NCI-H128 (cell line): ENCODE measurements around the gene ATG4B.

ENCODE experiments used
- DNase-seq: peaks from one replicate; lab custom pipeline; 2025; ENCODE audit not compliant: unreplicated experiment; lab: John Stamatoyannopoulos, UW

ATG4B gene

DNA sequence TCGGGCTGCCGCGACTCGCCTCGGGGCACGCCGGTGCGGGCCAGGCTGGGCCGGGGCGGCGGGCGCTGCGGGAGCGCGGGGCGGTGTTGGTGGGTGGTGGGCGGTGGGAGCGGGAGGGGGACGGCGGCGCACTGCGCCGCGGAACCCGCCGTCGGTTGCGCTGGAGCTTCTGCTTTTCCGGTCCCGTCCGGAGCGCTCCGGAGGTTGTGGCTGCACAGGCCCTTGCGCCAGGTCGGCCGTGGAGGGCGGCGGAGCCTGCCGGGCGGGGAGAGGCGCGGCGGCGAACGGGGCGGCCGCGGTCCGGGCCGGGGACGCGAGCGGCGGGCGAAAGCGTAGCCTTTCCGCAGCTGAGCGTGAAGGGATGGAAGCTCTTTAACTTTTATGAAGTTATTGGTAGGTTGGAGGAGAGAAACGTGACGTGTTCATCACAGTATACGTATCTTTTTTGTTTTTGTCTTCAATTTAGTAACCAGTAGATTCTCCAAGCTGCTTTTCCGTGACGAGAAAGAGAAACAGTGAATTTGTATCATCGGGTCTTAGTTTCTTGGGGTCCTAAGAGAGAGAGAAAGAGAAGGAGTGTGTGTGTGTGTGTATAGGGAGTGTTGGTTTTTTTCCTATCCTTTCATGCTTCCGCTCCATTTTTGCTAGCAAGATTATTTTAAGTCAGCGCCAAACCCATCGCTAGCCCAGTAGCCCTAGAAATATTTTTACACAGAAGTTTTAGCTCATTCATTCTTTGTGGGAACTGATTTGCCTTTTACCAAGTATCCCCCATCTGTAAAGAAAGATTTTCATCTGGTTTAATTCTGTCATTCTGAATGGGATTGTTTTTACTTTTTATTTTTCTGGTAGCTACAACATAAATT is 535 bp downstream of the ATG4B start:
- DNase-seq = no peak

DNA sequence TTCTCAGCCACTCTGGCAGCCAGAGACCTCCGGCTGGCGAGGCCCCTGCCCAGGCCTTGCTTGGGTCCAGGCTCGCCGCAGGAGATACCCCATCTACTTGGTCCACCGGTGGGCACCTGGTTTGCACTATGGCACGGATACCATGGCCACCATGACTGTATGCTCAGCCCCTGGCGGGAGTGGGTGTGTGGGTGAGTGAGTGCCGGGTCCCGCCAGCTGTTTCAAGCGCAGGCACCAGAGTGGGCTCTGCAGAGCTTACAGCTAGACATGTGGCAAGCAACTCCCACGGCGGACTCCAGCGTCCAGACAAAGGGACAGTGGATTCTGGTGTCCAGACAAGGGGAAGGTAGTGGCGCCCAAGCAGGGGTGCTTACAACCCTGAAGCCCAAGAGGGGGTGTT is 1.4 kb downstream of the ATG4B start:
- DNase-seq = no peak

DNA sequence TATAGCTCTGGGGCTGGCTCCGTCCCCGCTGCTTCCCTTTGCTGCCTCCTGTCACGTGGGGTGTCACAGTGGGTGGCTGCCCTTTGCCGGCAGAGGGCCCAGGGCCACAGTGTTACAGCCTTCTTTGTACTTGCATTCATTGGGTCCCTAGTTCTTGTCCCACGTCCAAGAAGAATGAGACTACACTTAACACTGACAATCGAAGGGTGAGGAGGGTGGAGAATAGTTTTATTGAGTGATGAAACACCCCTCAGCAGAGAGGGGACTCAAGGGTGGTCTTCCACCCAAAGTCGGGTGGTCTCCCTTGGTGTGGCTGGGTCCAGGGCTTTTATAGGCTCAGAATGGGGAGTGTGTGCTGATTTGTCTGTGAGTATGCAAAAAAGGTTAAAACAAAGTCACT is 1.9 kb downstream of the ATG4B start:
- DNase-seq = no peak

- no peak for DNase-seq
Observed at GRCh38 chr2:241640165-241640795, 2.8 kb downstream of the ATG4B start.

DNA sequence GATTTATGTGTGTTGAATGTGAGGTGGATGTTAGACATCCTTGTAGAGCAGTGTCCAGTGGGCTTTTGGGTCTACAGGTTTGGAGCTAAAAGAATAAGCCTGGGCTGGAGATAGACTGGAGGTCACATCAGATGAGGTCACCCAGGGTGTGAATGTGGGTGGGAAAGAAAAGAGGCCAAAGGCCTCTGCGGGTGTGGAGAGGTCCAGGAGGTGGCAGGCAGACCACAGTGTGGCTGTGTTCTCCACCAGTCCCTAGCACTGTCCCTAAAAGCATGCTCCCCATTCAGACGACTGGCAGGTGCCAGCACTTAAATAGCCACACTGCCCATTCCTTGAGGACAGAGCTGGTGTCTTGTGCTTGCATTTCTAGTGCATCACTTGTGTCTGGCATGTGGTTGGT is 4.1 kb downstream of the ATG4B start:
- DNase-seq = no peak

GRCh38 chr2:241645056-241645914 is 7.8 kb downstream of the ATG4B start:
- no peak for DNase-seq

DNA sequence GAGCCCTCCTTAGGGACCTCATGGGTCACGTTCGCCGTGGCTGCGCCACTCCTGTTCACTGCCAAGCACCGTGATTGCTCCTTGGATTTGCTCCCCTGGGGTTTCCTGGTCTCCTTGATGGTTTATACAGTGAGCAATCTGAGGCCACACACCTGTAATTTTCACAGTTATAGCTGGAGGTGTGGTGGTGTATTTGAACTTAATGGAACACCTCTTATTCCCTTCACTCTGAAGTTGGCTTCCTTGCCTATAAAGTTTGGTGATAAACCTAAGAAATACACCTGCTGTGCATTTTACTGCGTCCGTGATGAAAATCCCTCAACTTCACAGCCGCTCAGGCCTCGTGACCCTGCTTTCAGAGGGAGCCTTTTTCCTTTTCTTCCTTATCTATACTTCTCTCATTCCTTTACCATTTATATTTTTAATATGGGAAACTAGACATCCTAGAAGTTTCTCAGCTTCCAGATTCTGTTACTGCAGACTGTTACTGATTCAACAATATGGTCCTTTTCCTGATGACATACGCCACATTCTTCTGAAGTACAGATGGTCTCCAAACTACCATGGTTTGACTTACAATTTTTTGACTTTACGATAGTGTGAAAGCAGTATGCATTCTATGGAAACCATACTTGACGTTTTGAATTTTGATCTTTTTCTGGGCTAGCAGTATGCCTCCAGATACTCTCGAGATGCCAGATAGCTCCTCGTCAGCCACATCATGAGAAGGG is 8.6 kb downstream of the ATG4B start:
- no peak for DNase-seq

- DNase-seq = no peak
Observed at GRCh38 chr2:241648453-241648852, 11.0 kb downstream of the ATG4B start.

GRCh38 chr2:241649404-241649803 is 11.9 kb downstream of the ATG4B start:
- DNase-seq = no peak

DNA sequence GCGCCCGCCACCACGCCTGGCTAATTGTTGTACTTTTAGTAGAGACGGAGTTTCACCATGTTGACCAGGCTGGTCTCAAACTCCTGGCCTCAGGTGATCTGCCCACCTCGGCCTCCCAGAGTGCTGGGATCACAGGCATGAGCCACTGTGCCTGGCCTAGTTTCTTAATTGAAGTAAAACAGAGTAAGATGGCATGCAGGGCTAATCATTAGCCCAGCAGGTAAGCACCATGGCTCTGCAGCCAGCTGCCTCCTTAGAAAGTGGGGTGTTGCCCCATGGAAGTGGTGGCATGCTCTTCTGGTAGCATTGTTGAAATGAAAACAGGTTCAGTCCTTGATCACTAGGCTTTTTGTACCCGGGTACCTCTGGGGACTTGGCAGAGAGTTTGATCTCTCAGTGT is 12.4 kb downstream of the ATG4B start:
- DNase-seq = no peak

- DNase-seq = no peak
Observed at GRCh38 chr2:241652142-241652541, 14.6 kb downstream of the ATG4B start.

DNA sequence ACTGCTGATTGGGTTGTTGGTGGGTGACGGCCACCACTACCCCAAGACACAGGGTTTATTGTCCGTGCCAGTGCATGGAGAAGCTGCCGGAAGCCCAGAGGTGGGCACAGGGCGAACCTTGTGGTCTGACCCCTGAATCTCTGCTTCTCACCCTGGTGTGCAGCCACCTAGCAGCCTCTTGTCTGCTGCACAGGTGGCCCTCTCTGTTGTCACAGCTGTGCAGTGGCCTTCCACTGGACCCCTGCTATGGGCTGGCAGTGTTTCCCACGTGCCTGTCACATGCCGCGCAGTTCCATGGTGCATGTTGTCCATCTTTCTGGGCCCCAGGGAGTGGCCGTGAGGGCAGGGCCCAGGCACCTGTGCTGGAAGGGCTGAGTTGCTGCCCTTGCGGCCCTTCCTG is 15.2 kb downstream of the ATG4B start:
- DNase-seq = no peak

DNA sequence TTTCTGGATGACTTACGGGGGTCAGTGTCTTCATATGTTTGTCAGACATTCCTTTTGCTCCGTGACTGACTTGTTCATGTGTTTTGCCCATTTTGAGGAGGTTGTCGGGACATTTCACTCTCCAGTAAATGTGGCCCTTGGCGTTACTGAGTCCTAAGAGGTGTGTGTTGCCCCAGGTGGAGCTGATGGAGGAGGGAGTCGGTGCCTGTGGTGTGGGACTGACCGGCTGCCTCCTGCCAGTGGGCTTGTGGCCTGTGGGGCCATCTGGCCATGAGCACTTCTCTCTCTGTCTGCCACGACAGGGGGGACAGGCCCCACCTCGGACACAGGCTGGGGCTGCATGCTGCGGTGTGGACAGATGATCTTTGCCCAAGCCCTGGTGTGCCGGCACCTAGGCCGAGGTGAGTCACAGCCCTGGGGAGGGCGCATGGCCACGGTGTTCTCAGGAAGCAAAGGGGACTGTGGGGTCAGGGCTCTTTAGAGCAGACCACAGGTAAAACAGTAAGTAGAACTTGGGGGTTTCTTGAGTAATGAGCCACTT is 15.8 kb downstream of the ATG4B start:
- DNase-seq = no peak

DNA sequence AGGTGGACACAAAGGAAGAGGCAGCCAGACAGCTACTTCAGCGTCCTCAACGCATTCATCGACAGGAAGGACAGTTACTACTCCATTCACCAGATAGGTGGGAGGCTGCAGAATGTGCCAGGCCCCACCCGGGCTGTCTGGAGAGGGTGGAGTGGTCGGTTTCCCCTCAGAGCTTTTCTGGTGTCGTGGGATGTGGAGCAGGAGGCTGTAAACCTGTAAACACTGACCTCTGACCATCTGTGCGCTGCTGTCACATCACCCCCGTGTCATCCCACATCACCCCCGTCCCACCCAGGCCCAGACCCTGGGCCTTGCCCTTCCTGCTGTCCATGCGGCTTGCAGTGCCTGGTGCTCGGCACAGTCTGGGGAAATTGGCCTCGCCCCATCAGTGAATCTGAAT is 17.1 kb downstream of the ATG4B start:
- no peak for DNase-seq

GRCh38 chr2:241655516-241656189 is 18.2 kb downstream of the ATG4B start:
- DNase-seq = no peak

DNA sequence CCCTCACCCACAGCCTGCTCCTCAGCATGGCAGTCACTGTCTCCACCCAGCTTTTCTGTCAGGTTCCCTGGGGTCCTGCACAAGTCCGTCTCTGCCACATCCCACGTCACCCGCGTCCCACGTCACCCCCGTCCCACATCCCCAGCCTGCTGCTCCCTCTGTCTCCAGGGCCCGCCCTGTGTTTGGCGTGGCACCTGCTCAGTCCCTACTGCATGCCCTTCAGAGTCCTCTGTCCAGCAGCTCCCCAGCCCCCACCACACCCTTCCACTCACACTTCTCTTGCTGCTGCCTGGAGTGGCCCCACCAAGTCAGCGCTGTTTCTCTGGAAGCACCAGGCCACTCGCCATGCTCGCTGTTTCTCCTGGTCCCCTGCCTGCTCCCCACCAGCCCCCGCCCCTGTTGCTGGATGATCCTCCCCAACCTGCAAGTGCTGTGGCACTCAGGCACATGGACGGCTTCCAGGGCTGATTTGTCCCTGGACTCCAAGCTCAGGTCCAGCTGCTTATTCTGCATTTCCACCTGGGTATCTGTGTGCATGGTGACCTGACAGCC is 18.8 kb downstream of the ATG4B start:
- no peak for DNase-seq

DNA sequence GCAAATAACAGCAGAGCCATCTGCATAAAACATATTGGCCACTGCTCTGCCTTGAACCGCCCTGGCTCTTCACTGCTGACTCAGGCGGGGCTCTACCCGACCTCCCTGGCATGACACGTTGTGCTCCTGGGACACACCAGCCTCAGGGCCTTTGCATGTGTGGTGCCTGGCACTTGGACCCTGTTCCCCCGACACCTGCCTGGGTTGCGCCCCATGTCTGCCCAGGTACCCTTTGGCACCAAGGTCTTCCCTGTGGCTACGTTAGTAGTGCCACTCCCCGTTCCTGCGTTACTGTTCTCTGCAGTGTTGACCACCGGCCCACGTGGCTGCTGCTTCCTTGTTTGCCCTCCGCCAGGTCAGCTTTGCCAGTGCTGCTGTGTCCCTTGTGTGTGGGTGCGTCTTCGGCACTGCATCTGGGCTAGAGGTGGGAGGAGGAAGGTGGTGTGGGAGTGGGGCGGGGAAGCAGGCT is 20.3 kb downstream of the ATG4B start:
- no peak for DNase-seq

- no peak for DNase-seq
Observed at GRCh38 chr2:241658296-241658695, 20.8 kb downstream of the ATG4B start.

- no peak for DNase-seq
Observed at GRCh38 chr2:241659150-241659739, 21.8 kb downstream of the ATG4B start.
